Measurements from ENCODE around the gene KLC4.

The KLC4 gene

DNA sequence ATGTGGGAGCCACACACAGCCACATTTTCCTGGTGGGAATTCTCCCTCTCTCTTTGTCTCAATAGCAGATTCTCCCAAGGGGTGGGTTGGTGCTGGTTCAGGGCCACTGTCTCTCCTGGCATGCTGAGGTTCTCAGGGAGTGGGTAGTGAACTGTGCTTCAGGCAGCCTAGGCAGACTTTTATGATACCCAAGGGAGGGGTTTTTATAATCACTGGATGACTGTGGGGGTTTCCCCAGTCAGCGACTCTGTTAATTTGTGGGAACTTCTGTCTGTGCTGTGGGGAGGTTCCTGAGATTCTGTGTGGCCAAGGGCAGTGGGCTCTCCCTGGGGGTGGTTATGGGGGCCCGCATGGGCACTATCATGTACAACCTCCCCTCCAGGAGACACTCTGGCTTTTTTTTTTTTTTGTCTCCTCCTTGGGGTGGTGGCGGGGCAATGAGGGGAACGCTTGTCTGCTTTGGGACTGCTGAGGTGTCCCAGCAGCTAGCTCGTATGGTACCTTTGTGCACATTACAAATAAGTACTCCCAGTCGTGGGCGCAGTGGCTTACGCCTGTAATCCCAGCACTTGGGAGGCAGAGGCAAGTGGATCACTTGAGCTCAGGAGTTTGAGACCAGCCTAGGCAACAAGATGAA lies 26.7 kb downstream of the KLC4 start:
- H3K9me3 ChIP-seq (ENCODE audit: low read length) = no peaks in the 10 kb centered on the region
- no peaks in the 10 kb centered on the region for H3K36me3 ChIP-seq (ENCODE audit: insufficient read depth, low read length)
- no peaks in the 10 kb centered on the region for H3K4me1 ChIP-seq (ENCODE audit: insufficient read depth, low read length, severe bottlenecking)
- no peak overlapping the region for H3K27ac ChIP-seq (ENCODE audit: low read depth, low read length, poor library complexity, severe bottlenecking)
- H3F3A ChIP-seq (ENCODE audit: insufficient read depth, low read length) = no peaks in the 10 kb centered on the region
- no peak overlapping the region for H3K9ac ChIP-seq (ENCODE audit: low read length)
- no peaks in the 10 kb centered on the region for H3K27me3 ChIP-seq (ENCODE audit: insufficient read depth, low read length)
- H3K9me2 ChIP-seq (ENCODE audit: low read depth, low read length) = no peaks in the 10 kb centered on the region
- no peak for TF ChIP-seq EZH2 (IDR thresholded peaks at IDR 0.05; ENCODE audit: borderline replicate concordance, low read length)
- TF ChIP-seq, protein P1, sequence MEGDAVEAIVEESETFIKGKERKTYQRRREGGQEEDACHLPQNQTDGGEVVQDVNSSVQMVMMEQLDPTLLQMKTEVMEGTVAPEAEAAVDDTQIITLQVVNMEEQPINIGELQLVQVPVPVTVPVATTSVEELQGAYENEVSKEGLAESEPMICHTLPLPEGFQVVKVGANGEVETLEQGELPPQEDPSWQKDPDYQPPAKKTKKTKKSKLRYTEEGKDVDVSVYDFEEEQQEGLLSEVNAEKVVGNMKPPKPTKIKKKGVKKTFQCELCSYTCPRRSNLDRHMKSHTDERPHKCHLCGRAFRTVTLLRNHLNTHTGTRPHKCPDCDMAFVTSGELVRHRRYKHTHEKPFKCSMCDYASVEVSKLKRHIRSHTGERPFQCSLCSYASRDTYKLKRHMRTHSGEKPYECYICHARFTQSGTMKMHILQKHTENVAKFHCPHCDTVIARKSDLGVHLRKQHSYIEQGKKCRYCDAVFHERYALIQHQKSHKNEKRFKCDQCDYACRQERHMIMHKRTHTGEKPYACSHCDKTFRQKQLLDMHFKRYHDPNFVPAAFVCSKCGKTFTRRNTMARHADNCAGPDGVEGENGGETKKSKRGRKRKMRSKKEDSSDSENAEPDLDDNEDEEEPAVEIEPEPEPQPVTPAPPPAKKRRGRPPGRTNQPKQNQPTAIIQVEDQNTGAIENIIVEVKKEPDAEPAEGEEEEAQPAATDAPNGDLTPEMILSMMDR (IDR thresholded peaks at IDR 0.05; ENCODE audit: low read length) = no peak
- H2AFZ ChIP-seq (ENCODE audit: low read length) = no peak overlapping the region
- H4K20me1 ChIP-seq (ENCODE audit: insufficient read depth, low read length) = no peaks in the 10 kb centered on the region
- no peak overlapping the region for H3K4me2 ChIP-seq (ENCODE audit: low read length)
- no peaks in the 10 kb centered on the region for H3K79me2 ChIP-seq (ENCODE audit: insufficient read depth, low read length)
- no peak overlapping the region for H3K4me3 ChIP-seq (ENCODE audit: low read depth, low read length, poor library complexity, severe bottlenecking)

DNA sequence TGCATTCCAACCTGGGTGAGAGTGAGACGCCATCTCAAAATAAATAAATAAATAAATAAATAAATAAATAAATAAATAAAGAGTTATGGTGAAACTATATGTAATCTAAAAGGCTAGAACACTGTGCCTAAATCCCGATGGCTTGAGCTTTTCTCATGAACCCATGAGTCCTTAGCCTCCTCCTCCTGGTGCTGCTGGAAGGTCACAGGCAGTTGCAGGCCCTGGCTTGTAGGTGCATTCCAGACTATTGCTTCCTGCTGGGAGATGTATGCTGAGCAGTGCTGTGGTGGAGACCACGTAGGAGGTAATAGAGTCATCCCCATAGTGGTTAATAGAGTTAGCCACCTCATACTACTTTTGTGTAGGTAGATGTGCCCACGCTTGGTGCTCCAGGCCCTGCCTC lies 29.2 kb downstream of the KLC4 start:
- no peaks in the 10 kb centered on the region for H3K4me1 ChIP-seq (ENCODE audit: insufficient read depth, low read length, severe bottlenecking)
- no peaks in the 10 kb centered on the region for H4K20me1 ChIP-seq (ENCODE audit: insufficient read depth, low read length)
- no peaks in the 10 kb centered on the region for H3K9me2 ChIP-seq (ENCODE audit: low read depth, low read length)
- H3K27me3 ChIP-seq (ENCODE audit: insufficient read depth, low read length) = no peaks in the 10 kb centered on the region
- no peak overlapping the region for H3K4me3 ChIP-seq (ENCODE audit: low read depth, low read length, poor library complexity, severe bottlenecking)
- no peaks in the 10 kb centered on the region for H3K79me2 ChIP-seq (ENCODE audit: insufficient read depth, low read length)
- H3K9me3 ChIP-seq (ENCODE audit: low read length) = no peaks in the 10 kb centered on the region
- no peaks in the 10 kb centered on the region for H3F3A ChIP-seq (ENCODE audit: insufficient read depth, low read length)
- TF ChIP-seq, protein P1 (IDR thresholded peaks at IDR 0.05; ENCODE audit: low read length) = no peak
- no peak for TF ChIP-seq EZH2 (IDR thresholded peaks at IDR 0.05; ENCODE audit: borderline replicate concordance, low read length)
- H3K36me3 ChIP-seq (ENCODE audit: insufficient read depth, low read length) = no peaks in the 10 kb centered on the region
- H2AFZ ChIP-seq (ENCODE audit: low read length) = no peak overlapping the region
- H3K27ac ChIP-seq (ENCODE audit: low read depth, low read length, poor library complexity, severe bottlenecking) = no peak overlapping the region
- no peak overlapping the region for H3K4me2 ChIP-seq (ENCODE audit: low read length)
- no peak overlapping the region for H3K9ac ChIP-seq (ENCODE audit: low read length)

DNA sequence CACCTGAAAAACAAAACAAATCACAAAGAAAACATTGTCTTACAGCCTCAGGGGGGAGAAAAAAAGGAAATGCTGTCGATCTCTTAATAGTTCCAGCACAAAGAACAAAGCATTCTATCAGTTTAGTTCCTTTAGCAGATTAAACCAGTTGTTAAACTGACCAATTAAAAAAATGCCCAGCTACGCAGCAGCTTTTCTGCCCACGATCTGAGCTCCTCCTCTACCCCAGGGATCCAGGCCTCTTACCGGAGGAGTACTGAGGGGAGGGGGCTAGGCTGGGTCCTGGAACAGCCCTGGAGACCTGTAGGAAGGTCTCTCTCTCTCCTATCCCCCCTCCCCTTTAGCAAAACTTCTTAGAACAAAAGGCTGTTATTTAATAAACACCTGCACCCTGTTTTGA lies 30.0 kb downstream of the KLC4 start:
- Histone ChIP-seq H3K9me3 (ENCODE audit: low read length) (no peaks in the 10 kb centered on the region), H2AFZ (ENCODE audit: low read length) (no peak overlapping the region), H3K4me3 (ENCODE audit: low read depth, low read length, poor library complexity, severe bottlenecking) (no peak overlapping the region), H3F3A (ENCODE audit: insufficient read depth, low read length) (no peaks in the 10 kb centered on the region), H3K36me3 (ENCODE audit: insufficient read depth, low read length) (no peaks in the 10 kb centered on the region), H3K27ac (ENCODE audit: low read depth, low read length, poor library complexity, severe bottlenecking) (no peak overlapping the region), H3K79me2 (ENCODE audit: insufficient read depth, low read length) (no peaks in the 10 kb centered on the region), H4K20me1 (ENCODE audit: insufficient read depth, low read length) (no peaks in the 10 kb centered on the region), H3K4me2 (ENCODE audit: low read length) (no peak overlapping the region), H3K4me1 (ENCODE audit: insufficient read depth, low read length, severe bottlenecking) (no peaks in the 10 kb centered on the region), H3K9ac (ENCODE audit: low read length) (no peak overlapping the region), H3K27me3 (ENCODE audit: insufficient read depth, low read length) (no peaks in the 10 kb centered on the region), H3K9me2 (ENCODE audit: low read depth, low read length) (no peaks in the 10 kb centered on the region)
- TF ChIP-seq, protein P1 (IDR thresholded peaks at IDR 0.05; ENCODE audit: low read length) = no peak
- TF ChIP-seq EZH2 (IDR thresholded peaks at IDR 0.05; ENCODE audit: borderline replicate concordance, low read length) = no peak
